ENCODE measurements around the gene ARHGAP31.

- TF ChIP-seq, protein P1, sequence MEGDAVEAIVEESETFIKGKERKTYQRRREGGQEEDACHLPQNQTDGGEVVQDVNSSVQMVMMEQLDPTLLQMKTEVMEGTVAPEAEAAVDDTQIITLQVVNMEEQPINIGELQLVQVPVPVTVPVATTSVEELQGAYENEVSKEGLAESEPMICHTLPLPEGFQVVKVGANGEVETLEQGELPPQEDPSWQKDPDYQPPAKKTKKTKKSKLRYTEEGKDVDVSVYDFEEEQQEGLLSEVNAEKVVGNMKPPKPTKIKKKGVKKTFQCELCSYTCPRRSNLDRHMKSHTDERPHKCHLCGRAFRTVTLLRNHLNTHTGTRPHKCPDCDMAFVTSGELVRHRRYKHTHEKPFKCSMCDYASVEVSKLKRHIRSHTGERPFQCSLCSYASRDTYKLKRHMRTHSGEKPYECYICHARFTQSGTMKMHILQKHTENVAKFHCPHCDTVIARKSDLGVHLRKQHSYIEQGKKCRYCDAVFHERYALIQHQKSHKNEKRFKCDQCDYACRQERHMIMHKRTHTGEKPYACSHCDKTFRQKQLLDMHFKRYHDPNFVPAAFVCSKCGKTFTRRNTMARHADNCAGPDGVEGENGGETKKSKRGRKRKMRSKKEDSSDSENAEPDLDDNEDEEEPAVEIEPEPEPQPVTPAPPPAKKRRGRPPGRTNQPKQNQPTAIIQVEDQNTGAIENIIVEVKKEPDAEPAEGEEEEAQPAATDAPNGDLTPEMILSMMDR (IDR thresholded peaks at IDR 0.05) = no peak
- TF ChIP-seq POLR2A (IDR thresholded peaks at IDR 0.05) = no peak
Measured at GRCh38 chr3:119409844-119410243, 115.7 kb downstream of the ARHGAP31 start.
